MCF 10A (cell line): ENCODE measurements around the gene PLAA. TPM values are rescaled to one million over a fixed set of nuclear protein-coding genes. Genes with fewer than 3 reads are reported as not detected.

ENCODE experiments used
- BruUV-seq: library from RNA; stranded (reverse); fragments of 400-500 nt; replicated peaks from 2 replicates; lab custom pipeline; 2021; lab: Mats Ljungman, UMichigan
- CTCF ChIA-PET: fragments of 300-600 bp; sonication (Branson Sonifier 250); formaldehyde crosslinking; extraction: SDS; loops from one replicate; lab custom pipeline; 2021; ENCODE audit warnings: antibody characterized with exemption, inconsistent platforms; lab: Yijun Ruan, JAX
- POLR2A ChIA-PET: fragments of 300-600, 350-650 bp; sonication (Branson Sonifier 250); formaldehyde crosslinking; extraction: SDS; loops from one replicate; lab custom pipeline; 2020; ENCODE audit warnings: antibody characterized with exemption, inconsistent platforms; lab: Yijun Ruan, JAX
- DNase-seq: peaks from one replicate; pipeline ENCODE4 v3.0.0-alpha.2; 2018; ENCODE audit not compliant: unreplicated experiment
- H3K27ac Mint-ChIP-seq: one replicate; pipeline ENCODE4 v1.8.0; 2022; ENCODE audit warnings: mild to moderate bottlenecking, low read depth, mixed read lengths; ENCODE audit not compliant: unreplicated experiment
- H3K27me3 Mint-ChIP-seq: one replicate; pipeline ENCODE4 v1.8.0; 2022; ENCODE audit warnings: mixed read lengths; ENCODE audit not compliant: insufficient read depth, unreplicated experiment
- H3K36me3 Mint-ChIP-seq: one replicate; pipeline ENCODE4 v1.8.0; 2022; ENCODE audit warnings: mild to moderate bottlenecking, moderate library complexity, mixed read lengths; ENCODE audit not compliant: insufficient read depth, unreplicated experiment
- H3K4me1 Mint-ChIP-seq: one replicate; pipeline ENCODE4 v1.8.0; 2022; ENCODE audit warnings: mixed read lengths; ENCODE audit not compliant: insufficient read depth, unreplicated experiment
- H3K4me3 Mint-ChIP-seq: one replicate; pipeline ENCODE4 v1.8.0; 2022; ENCODE audit warnings: mild to moderate bottlenecking, moderate library complexity, mixed read lengths; ENCODE audit not compliant: unreplicated experiment
- H3K9me3 Mint-ChIP-seq: one replicate; pipeline ENCODE4 v1.8.0; 2022; ENCODE audit warnings: mixed read lengths; ENCODE audit not compliant: unreplicated experiment
- CTCF ChIP-seq: fragments of 200-600 bp; IDR thresholded peaks from one replicate; pipeline ENCODE4 v1.8.0; 2022; ENCODE audit warnings: antibody characterized with exemption, mild to moderate bottlenecking; ENCODE audit not compliant: unreplicated experiment
- intact Hi-C: fragments of 100-400 bp; cut with micrococcal nuclease; formaldehyde crosslinking; loops from 2 replicates; pipeline ENCODE4 v1.14.1; 2022
- total RNA-seq: library from RNA; stranded (reverse); gene quantifications from 2 replicates; pipeline ENCODE4 v1.2.3, GENCODE V29; 2022

Gene PLAA
- total RNA-seq, 1 experiment from 2014 or later, result 36.7 TPM

DNA sequence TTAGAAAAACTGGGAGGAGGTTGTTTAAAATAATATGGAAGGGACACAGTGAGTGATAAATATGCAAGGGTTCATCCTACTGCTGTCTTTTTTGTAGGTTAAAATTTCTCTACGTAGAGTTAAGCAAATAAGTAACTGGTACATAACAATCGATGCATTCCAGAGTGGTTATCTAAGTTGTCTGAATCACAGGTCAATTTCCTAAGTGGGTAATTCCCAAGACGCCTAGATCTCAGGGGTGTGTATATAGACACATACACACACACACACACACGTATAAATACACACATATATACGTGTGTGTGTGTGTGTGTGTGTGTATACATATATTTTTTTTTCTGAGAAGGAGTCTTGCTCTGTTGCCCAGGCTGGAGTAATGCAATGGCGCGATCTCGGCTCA is 76.8 kb downstream of the PLAA start:
- ChIA-PET POLR2A (no interaction called here), CTCF (interaction anchor here (0.7 kb wide), 1 partner anchor 906 kb away, joined by 4 read pairs; no protein-coding TSS in a partner anchor)
- no peaks in the 10 kb centered on the region for H3K4me1 Mint-ChIP-seq
- H3K36me3 Mint-ChIP-seq, result peaks cover 13% of the 10 kb centered on the region
- peak; percentile 4 for DNase-seq
- no peak overlapping the region for H3K27ac Mint-ChIP-seq
- intact Hi-C loops, result no loop called here
- no peaks in the 10 kb centered on the region for H3K27me3 Mint-ChIP-seq
- no peaks in the 10 kb centered on the region for H3K9me3 Mint-ChIP-seq
- TF ChIP-seq CTCF, result no peak
- BruUV-seq, result no TSS peak
- no peak overlapping the region for H3K4me3 Mint-ChIP-seq

- TF ChIP-seq CTCF, result peak; percentile 36
- Mint-ChIP-seq H3K27me3 (no peaks in the 10 kb centered on the region), H3K4me3 (no peak overlapping the region), H3K4me1 (no peaks in the 10 kb centered on the region), H3K9me3 (no peaks in the 10 kb centered on the region), H3K27ac (no peak overlapping the region), H3K36me3 (peaks cover 33% of the 10 kb centered on the region)
- ChIA-PET CTCF (interaction anchor here (0.9 to 1.6 kb wide), 5 partner anchors 15 to 543 kb away, joined by 3 to 13 read pairs (median 3); no protein-coding TSS in a partner anchor), POLR2A (interaction anchor here (0.8 to 1.0 kb wide), 2 partner anchors 27 to 29 kb away, joined by 3 read pairs; no protein-coding TSS in a partner anchor)
- DNase-seq, result peak; percentile 15
- intact Hi-C loops, result loop anchor here (2.0 to 10.0 kb wide), 2 partner anchors 534 to 898 kb away; no protein-coding TSS in a partner anchor
- BruUV-seq, result no TSS peak
These were observed 84.0 kb downstream of the PLAA start for GRCh38 chr9:26863074-26863473.

DNA sequence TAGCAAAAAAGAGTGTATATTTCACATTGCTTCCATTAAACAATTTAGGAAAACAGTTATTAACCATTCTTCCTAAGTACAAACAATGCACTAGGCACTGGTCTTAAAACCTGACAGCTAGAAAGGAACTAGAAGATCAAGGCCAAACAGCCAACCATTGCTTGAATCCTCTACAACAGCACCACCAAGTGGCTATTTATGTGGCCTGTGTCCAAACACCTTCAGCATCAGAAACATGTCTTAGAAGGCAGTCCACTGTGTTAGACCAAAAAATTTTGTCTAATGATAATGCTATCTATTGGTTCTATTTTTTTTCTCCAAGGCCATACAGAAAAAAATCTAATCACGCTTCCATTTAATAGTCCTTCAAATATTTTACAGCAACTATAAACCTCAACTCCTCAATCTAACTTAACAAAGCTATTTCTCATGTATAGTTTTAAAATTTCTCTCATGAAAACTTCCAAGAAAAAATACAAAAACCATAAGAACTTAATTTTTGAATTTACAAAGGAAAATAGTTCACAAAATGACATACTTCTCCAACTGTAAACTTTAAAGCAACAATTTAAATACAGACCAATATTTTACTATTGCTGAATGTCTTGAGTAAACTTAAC is 90.5 kb downstream of the PLAA start:
- peaks cover 56% of the 10 kb centered on the region for H3K36me3 Mint-ChIP-seq
- peak; percentile 76 for DNase-seq
- ChIA-PET POLR2A (interaction anchor here (0.7 kb wide), 2 partner anchors 35 to 1582 kb away, joined by 3 read pairs; no protein-coding TSS in a partner anchor), CTCF (interaction anchor here (0.6 to 4.1 kb wide), 18 partner anchors 8 to 389 kb away, joined by 3 to 29 read pairs (median 4); partner anchors contain the start of gene CAAP1)
- TF ChIP-seq CTCF, result peak; percentile 83
- BruUV-seq, result no TSS peak
- H3K27me3 Mint-ChIP-seq, result no peaks in the 10 kb centered on the region
- intact Hi-C loops, result loop anchor here (1.0 kb wide), 1 partner anchor 112 kb away; no protein-coding TSS in a partner anchor
- no peak overlapping the region for H3K4me3 Mint-ChIP-seq
- no peaks in the 10 kb centered on the region for H3K9me3 Mint-ChIP-seq
- no peaks in the 10 kb centered on the region for H3K4me1 Mint-ChIP-seq
- H3K27ac Mint-ChIP-seq, result no peak overlapping the region

Other genes with a start within 250 kb of the PLAA start
- 29.2 and 35.2 TPM in 2 replicates for gene CAAP1, start 54.4 kb downstream of the PLAA start, total RNA-seq
- 28.7 and 31.5 TPM in 2 replicates for gene IFT74, start 9.2 kb upstream of the PLAA start, total RNA-seq
- gene LRRC19, start 58.4 kb upstream of the PLAA start, total RNA-seq, result not detected in 2 replicates
- 0.71 and 0.91 TPM in 2 replicates for gene TEK, start 162.0 kb upstream of the PLAA start, total RNA-seq